NCI-H748 treated with DMSO at 0.1 percent for 48 hours (cell line): ENCODE data around the gene ARF4.

Experiments
- DNase-seq: peaks from one replicate; lab custom pipeline; 2025; lab: John Stamatoyannopoulos, UW

The ARF4 gene

GRCh38 chr3:57577801-57578200 lies 19.3 kb downstream of the ARF4 start:
- no peak for DNase-seq

- no peak for DNase-seq
Measured at GRCh38 chr3:57575966-57576626, 21.0 kb downstream of the ARF4 start.

GRCh38 chr3:57572096-57572495 lies 25.0 kb downstream of the ARF4 start:
- DNase-seq, result no peak

GRCh38 chr3:57570878-57571277 lies 26.3 kb downstream of the ARF4 start:
- no peak for DNase-seq

GRCh38 chr3:57569859-57570450 lies 27.2 kb downstream of the ARF4 start:
- DNase-seq, result no peak

GRCh38 chr3:57559526-57559925 lies 37.6 kb downstream of the ARF4 start:
- no peak for DNase-seq

- DNase-seq, result no peak
Measured at GRCh38 chr3:57557085-57557537, 40.0 kb downstream of the ARF4 start.

- no peak for DNase-seq
Measured at GRCh38 chr3:57556459-57557084, 40.6 kb downstream of the ARF4 start.

GRCh38 chr3:57555738-57556458 lies 41.2 kb downstream of the ARF4 start, which contains the start of gene PDE12:
Gene PDE12 (plus strand): TSS chr3:57556274. CDS start chr3:57556380, 106 bp downstream.
- peak; percentile 38 for DNase-seq

- DNase-seq, result no peak
Measured at GRCh38 chr3:57555306-57555705, 41.8 kb downstream of the ARF4 start.

GRCh38 chr3:57546616-57547015 lies 50.5 kb downstream of the ARF4 start:
- no peak for DNase-seq

GRCh38 chr3:57545636-57546268 lies 51.4 kb downstream of the ARF4 start:
- no peak for DNase-seq

GRCh38 chr3:57544181-57545125 lies 52.7 kb downstream of the ARF4 start, which contains the start of gene DNAH12:
Gene DNAH12 (minus strand): TSS chr3:57544344. CDS start chr3:57542870, 1,474 bp downstream.
- DNase-seq, result peak; percentile 89

GRCh38 chr3:57538465-57538864 lies 58.7 kb downstream of the ARF4 start:
- no peak for DNase-seq

GRCh38 chr3:57530071-57530608 lies 67.0 kb downstream of the ARF4 start:
- DNase-seq, result no peak
